MM.1S (cell line): ENCODE results near the gene AADACL4.

ENCODE experiments used
- DNase-seq: peaks from one replicate; pipeline ENCODE4 v3.0.0-alpha.2; 2015
- H2AFZ ChIP-seq: fragments of 300-600 bp; sonication (generic); 2 replicates; pipeline ENCODE4 v1.6.0; 2016; ENCODE audit warnings: antibody characterized with exemption, low read length
- H3F3A ChIP-seq: fragments of 300-600 bp; sonication (generic); 2 replicates; pipeline ENCODE4 v1.6.1; 2016; ENCODE audit warnings: mild to moderate bottlenecking, antibody characterized with exemption, low read length, moderate library complexity, mixed read lengths; ENCODE audit not compliant: insufficient read depth
- H3K27ac ChIP-seq: fragments of 300-600 bp; sonication (generic); 2 replicates; pipeline ENCODE4 v1.5.1; 2016; ENCODE audit warnings: mild to moderate bottlenecking, low read length
- H3K27me3 ChIP-seq: fragments of 300-600 bp; sonication (generic); replicated peaks from 2 replicates; pipeline ENCODE4 v1.6.0; 2016; ENCODE audit warnings: low read length; ENCODE audit not compliant: insufficient read depth
- H3K36me3 ChIP-seq: fragments of 300-600 bp; sonication (generic); replicated peaks from 2 replicates; pipeline ENCODE4 v1.6.1; 2016; ENCODE audit warnings: mild to moderate bottlenecking, low read length, mixed read lengths; ENCODE audit not compliant: insufficient read depth
- H3K4me1 ChIP-seq: fragments of 300-600 bp; sonication (generic); 2 replicates; pipeline ENCODE4 v1.6.1; 2016; ENCODE audit warnings: low read length, mixed read lengths
- H3K4me2 ChIP-seq: fragments of 300-600 bp; sonication (generic); 2 replicates; pipeline ENCODE4 v1.6.0; 2016; ENCODE audit warnings: low read depth, low read length
- H3K4me3 ChIP-seq: fragments of 300-600 bp; sonication (generic); 2 replicates; pipeline ENCODE4 v1.5.1; 2016; ENCODE audit warnings: low read length, mixed read lengths
- H3K79me2 ChIP-seq: fragments of 300-600 bp; sonication (generic); 2 replicates; pipeline ENCODE4 v1.6.1; 2016; ENCODE audit warnings: mixed run types, low read length, mixed read lengths
- H3K9ac ChIP-seq: fragments of 300-600 bp; sonication (generic); 2 replicates; pipeline ENCODE4 v1.6.1; 2016; ENCODE audit warnings: low read length, mixed read lengths
- H3K9me2 ChIP-seq: fragments of 300-600 bp; sonication (generic); replicated peaks from 2 replicates; pipeline ENCODE4 v1.6.1; 2016; ENCODE audit warnings: mild to moderate bottlenecking, low read length, mixed read lengths; ENCODE audit not compliant: insufficient read depth
- H3K9me3 ChIP-seq: fragments of 300-600 bp; sonication (generic); replicated peaks from 2 replicates; pipeline ENCODE4 v1.6.1; 2016; ENCODE audit warnings: mild to moderate bottlenecking, low read length, mixed read lengths; ENCODE audit not compliant: insufficient read depth
- H4K20me1 ChIP-seq: fragments of 300-600 bp; sonication (generic); 2 replicates; pipeline ENCODE4 v1.6.1; 2016; ENCODE audit warnings: mild to moderate bottlenecking, low read length, moderate library complexity, mixed read lengths; ENCODE audit not compliant: insufficient read depth
- CTCF ChIP-seq: fragments of 300-600 bp; sonication (generic); IDR thresholded peaks from 2 replicates; pipeline ENCODE4 v1.5.1; 2016; ENCODE audit warnings: antibody characterized with exemption, low read length, mixed read lengths
- EZH2 ChIP-seq: fragments of 300-600 bp; sonication (generic); optimal IDR thresholded peaks from 2 replicates; pipeline ENCODE3; 2017; ENCODE audit warnings: low read depth, mild to moderate bottlenecking, antibody characterized with exemption, low read length, mixed read lengths
- EZH2phosphoT487 ChIP-seq: fragments of 300-600 bp; sonication (generic); IDR thresholded peaks from 2 replicates; pipeline ENCODE4 v1.6.1; 2018; ENCODE audit warnings: antibody characterized with exemption, low read length

The AADACL4 gene

GRCh38 chr1:12708396-12709090 is 64.7 kb downstream of the AADACL4 start:
- Histone ChIP-seq H2AFZ (no peak overlapping the region), H3F3A (no peaks in the 10 kb centered on the region), H3K4me3 (no peak overlapping the region), H3K27ac (no peak overlapping the region), H3K9me3 (no peaks in the 10 kb centered on the region), H4K20me1 (no peaks in the 10 kb centered on the region), H3K4me1 (no peaks in the 10 kb centered on the region), H3K4me2 (no peak overlapping the region), H3K36me3 (no peaks in the 10 kb centered on the region), H3K27me3 (no peaks in the 10 kb centered on the region), H3K79me2 (no peaks in the 10 kb centered on the region), H3K9me2 (no peaks in the 10 kb centered on the region), H3K9ac (no peak overlapping the region)
- TF ChIP-seq EZH2phosphoT487 = no peak
- TF ChIP-seq CTCF = no peak
- no peak for TF ChIP-seq EZH2
- no peak for DNase-seq

GRCh38 chr1:12709091-12709491 is 65.2 kb downstream of the AADACL4 start:
- Histone ChIP-seq H3K27ac (no peak overlapping the region), H3K9me3 (no peaks in the 10 kb centered on the region), H3K9me2 (no peaks in the 10 kb centered on the region), H3K27me3 (no peaks in the 10 kb centered on the region), H3K9ac (no peak overlapping the region), H3F3A (no peaks in the 10 kb centered on the region), H3K36me3 (no peaks in the 10 kb centered on the region), H4K20me1 (no peaks in the 10 kb centered on the region), H3K4me2 (no peak overlapping the region), H2AFZ (no peak overlapping the region), H3K79me2 (no peaks in the 10 kb centered on the region), H3K4me3 (no peak overlapping the region), H3K4me1 (no peaks in the 10 kb centered on the region)
- TF ChIP-seq EZH2 (no peak), CTCF (no peak), EZH2phosphoT487 (no peak)
- DNase-seq = no peak

- Histone ChIP-seq H3K4me2 (no peak overlapping the region), H3K4me3 (no peak overlapping the region), H3K9me3 (no peaks in the 10 kb centered on the region), H3K4me1 (no peaks in the 10 kb centered on the region), H3K27ac (no peak overlapping the region), H4K20me1 (no peaks in the 10 kb centered on the region), H3K36me3 (no peaks in the 10 kb centered on the region), H3K27me3 (no peaks in the 10 kb centered on the region), H3K9me2 (no peaks in the 10 kb centered on the region), H2AFZ (no peak overlapping the region), H3K9ac (no peak overlapping the region), H3F3A (no peaks in the 10 kb centered on the region), H3K79me2 (no peaks in the 10 kb centered on the region)
- no peak for TF ChIP-seq CTCF
- TF ChIP-seq EZH2 = no peak
- no peak for DNase-seq
Measured at GRCh38 chr1:12709696-12710095, 65.8 kb downstream of the AADACL4 start.
